ENCODE measurements around the gene NLRP9.

The NLRP9 gene

DNA sequence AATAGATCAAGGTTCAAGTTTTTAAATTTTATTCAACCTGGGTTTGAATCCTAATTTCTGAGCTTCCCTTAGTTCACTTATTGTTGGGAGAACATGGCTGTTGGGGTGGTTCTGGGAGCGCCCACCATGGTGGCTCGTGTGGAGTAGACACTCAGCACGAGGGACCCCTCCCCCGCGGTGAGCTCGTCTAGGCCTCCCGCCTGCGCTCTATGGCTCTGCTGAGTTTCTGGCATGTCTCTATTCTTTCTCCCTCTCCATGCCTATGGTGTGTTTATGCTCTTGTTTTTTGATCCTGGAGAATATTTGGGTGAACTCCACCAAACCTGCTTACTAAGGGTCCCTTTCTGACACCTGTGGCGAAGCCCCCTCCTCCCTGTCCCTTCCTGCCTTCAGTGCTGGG lies 64.7 kb downstream of the NLRP9 start:
- DNase-seq (ENCODE audit: low read depth): no peak

DNA sequence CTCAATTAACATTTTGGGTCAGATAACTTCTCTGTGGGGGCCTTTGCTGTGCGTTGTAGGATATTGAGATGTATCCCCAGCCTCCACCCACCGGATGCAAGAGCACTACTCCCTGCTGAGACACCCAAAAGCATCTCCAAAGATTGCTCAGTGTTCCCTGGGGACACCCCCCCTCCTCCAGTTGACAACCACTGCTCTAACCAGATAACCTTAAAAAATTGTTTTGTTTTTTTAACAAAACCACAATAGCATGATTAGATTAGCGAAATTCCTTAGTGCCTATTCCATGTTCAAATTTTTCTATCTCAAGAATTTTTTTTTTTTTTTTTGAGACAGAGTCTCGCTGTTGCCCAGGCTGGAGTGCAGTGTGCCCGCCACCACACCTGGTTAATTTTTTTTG lies 65.8 kb downstream of the NLRP9 start:
- no peak for DNase-seq (ENCODE audit: low read depth)

DNA sequence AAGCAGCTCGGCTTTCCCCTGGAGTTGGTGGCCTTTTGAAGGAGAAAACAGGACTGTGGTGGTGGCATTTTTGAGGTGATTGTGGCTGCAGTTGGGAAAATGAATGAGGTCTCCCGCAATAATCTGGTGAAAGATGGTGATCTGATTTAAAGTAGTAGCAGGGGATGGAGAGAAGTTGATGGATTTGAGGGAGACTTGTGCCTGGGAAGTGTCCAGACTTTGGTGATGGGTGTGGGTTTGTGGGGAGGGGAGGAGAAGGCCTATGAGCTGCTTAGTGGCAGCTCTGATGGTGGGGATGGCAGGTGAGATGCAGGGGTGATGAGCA lies 67.2 kb downstream of the NLRP9 start:
- no peak for DNase-seq (ENCODE audit: low read depth)

DNA sequence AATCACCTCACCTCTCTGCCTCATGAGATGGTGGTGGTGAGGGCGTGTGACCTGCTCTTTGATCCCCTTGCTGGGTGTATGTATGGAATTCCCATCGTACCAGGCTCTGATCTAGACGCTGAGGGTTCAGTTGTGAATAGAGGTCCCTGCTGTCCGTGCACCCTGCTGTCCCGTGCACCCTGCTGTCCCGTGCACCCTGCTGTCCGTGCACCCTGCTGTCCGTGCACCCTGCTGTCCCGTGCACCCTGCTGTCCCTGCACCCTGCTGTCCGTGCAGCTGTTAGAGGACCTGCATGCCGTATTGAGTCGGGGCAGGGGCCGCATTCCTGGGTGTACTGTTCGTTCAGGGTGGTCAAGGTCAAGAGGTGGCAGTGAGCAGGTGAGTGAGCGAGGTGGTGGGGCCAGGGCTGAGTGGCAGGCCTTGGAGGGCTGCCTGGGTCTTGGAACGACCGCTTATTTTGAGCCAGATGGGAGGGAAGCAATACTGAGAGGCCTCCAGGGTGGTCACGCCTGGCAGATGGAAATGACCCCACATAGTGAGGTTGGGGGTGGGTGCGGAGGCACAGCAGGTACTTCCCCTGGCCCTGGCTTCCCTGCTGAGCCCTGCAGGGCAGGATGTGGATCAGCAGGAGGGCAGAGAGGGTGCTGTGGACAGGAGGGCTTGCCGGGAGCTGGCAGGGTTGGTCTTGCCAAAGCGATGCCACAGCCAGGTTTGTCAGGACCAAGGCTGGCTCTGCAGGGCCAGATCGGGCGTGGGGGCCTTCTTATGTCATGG lies 67.7 kb downstream of the NLRP9 start:
- no peak for DNase-seq (ENCODE audit: low read depth)

DNA sequence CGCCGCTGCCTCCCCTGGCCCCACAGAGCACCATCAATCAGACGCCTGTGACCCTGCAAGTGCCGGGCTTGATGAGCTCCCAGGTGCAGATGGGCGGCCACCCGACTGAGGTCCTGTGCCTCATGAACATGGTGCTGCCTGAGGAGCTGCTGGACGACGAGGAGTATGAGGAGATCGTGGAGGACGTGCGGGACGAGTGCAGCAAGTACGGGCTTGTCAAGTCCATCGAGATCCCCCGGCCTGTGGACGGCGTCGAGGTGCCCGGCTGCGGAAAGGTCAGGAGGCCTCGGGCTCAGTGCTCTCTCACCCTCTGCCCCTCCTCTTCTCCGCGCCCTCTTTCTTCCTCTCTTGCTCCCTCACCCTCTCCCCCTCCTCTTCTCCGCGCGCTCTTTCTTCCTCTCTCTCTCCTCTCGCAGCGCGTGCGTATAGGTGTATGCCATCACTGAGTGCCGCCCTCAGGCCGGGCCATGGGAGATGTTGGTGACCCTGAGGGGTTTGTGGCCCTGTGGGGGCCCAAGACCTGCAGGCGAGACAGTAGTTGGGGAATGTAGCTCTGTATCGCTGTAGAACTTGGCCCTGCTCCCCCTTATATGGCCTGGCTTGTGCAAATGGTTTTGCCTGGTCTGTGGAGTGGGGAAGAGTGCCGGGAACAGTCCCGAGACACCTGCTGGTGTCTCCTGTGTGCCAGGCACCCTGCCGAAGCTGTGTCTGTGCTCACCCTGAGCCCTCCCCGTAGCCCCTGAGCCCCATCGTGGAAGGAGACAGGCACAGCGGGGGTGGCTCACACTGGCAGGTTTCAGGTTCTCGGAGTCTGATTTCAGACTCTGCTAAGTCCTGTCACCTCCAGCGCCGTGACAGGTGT lies 68.6 kb downstream of the NLRP9 start:
- no peak for DNase-seq (ENCODE audit: low read depth)

DNA sequence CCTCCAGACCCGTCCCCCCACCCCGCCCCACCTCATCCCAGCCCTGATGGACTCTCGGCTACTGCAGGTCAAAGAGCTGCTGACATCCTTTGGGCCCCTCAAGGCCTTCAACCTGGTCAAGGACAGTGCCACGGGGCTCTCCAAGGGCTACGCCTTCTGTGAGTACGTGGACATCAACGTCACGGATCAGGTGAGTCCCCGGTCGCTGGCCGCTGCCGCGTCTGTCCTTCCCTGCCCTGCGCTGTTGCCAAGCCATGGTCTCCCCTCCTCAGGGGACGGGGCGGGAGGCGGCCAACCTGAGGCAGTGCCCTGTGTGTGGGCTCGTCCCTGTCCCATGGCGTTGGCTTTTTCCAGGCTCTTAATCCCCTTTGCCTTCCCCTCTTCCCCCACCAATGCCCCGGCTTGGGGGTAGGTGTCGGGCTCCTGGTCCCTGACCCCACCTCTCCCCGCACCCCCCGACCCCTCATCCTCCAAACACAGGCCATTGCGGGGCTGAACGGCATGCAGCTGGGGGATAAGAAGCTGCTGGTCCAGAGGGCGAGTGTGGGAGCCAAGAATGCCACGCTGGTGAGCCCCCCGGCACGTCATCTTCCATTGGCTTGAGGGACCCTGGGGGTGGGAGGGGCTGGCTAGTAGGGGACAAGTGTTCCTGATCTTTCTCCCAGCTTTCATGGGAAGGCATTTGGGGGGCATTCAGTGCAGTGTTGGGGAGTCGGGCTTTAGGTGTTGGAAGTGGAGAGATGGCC lies 69.4 kb downstream of the NLRP9 start:
- DNase-seq (ENCODE audit: low read depth): no peak

DNA sequence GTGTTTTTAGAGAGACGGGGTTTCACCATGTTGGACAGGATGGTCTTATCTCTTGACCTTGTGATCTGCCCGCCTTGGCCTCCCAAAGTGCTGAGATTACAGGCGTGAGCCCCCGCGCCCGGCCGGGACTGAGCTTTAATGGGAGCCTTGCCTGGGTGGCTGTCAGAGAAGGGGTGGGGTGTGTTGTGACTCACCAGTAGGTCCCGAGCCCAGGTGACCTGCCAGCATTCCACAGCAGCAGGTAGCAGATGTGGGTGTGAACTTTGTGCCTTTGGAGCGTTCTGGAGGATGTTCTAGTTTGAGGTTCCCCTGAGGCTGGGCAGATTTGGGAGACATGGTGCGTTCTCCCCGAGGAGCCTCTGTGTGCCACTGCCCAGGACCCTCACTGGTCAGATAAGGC lies 70.2 kb downstream of the NLRP9 start:
- DNase-seq (ENCODE audit: low read depth): no peak

DNA sequence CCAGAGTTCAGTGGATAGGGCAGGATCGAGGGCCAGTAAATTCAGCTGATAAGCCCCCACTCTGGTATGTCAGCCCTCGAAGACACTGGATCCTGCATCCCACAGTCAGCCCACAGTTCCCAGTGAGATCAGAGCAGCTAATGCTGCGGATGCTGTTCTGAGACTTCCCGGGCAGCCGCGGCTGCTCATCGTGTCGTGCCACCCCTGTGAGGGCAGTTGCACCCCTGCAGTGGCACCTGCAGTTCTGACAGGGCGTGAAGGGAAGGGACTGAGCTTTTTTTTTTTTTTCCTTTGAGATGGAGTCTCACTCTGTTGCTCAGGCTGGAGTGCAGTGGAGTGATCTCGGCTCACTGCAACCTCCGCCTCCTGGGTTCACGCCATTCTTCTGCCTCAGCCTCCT lies 70.7 kb downstream of the NLRP9 start:
- DNase-seq (ENCODE audit: low read depth): no peak

DNA sequence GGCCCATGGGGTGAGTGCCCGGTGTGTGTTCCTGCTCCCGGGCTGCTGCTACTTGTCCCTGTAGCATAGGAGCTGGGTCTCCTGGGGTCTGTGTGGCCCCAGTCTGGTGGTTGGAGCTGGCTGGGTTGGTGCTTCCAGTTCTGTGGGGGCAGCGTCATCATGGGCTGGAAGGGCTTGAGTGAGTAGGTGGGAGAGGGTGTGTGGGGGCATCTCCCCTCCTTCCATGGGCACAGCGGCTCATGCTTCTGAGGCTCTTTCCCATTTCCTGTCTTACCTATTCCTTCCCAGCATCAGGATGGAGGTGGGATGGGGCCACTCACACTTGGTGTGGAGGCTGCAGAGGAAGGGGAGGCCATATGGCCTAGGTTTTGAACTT lies 71.2 kb downstream of the NLRP9 start:
- DNase-seq (ENCODE audit: low read depth): no peak

DNA sequence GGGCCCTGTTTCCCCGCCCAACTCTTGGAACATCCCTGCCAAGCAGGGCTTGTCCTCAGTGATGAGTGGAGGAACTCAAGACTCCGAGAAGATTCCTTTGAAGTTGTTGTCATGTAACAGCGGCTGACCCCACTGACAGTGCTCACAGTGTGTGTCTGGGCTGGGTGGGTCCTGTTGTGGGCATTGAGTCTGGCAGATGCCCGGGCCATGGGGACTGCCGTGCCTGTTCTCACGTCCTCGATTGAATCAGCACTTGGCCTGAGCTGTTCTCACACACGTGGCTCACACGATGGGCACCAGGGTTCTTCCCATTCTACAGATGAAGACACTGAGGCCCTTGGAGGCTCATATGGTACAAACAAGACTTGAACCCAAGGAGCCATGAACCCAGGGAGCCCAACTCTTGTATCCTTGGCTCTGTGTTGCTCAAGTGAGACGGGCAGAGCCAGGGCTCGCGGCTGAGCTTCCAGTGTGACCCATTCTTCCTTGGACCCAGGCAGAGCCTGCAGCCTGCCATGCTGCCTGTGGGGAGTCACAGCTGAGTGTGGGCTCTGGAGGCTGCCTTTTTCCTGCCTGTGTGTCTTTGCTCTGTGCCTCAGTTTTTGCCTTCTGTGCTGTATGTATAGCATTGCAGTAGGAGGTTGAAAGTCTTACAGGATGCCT lies 71.7 kb downstream of the NLRP9 start:
- no peak for DNase-seq (ENCODE audit: low read depth)

DNA sequence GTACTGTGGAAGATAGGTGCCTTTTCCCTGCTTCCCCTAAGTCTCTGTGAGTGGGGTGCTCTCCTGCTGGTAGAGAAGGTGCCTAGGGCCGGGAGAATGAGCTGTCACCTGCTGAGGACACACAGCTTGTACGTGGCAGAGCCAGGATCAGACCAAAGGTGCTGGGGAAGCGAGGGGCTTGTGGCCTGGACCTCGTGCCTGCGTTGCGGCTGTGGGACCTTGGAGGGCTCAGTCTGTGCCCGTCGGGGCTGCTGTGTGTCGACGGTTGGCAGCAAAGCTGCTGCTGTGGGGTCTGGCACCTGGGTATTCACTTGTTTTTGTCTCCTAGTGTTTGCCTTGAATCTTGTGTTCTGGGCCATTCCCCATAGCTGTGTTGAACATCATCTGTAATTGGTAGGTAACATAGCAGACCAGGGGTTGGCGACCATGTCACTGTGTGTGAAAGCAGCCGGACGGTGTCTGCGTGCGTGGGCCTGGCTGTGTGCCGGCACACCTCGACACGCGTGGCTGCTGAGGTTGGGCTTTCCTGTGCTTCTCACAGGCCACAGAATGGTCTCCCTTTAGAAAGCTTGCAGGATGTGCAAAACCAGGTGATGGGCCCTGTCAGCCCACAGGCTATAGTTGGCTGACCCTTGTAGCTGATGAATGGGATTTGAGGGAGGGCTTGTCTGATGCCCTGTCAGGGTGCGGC lies 74.2 kb downstream of the NLRP9 start:
- DNase-seq (ENCODE audit: low read depth): no peak

DNA sequence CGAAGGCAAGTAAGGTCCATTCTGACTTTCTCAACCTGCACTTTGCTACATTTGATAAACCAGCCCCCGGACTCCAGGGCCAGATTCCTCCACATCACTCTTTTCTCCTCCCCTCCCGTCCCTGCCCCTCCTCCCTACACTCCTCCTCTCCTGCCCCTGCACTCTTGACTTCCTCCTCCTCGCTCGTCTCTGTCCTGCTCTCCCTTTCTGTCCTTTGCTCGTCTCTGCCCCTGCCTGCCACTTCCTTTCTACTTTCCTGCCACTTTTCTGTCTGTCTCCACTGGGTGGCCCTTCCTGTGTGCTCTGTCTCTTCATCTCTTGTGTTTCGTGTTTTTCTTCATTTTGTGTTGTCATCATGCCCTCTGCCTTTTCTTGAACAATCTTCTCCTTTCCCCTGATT lies 76.4 kb downstream of the NLRP9 start:
- no peak for DNase-seq (ENCODE audit: low read depth)

DNA sequence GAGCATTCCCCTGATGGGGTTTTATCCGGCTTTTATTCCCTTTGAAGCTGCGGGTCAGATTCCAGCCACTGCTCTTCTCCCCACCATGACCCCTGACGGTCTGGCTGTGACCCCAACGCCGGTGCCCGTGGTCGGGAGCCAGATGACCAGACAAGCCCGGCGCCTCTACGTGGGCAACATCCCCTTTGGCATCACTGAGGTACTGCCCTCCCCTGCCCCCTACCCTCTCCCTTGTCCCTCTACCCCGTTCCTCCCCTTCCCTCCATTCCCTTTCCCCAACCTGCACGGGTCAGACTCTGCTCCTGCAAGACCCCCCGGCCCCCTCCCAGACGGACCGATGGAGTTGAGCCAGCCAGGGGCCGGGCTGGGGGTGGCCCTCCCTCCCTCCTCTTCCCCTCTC lies 77.2 kb downstream of the NLRP9 start:
- DNase-seq (ENCODE audit: low read depth): no peak

DNA sequence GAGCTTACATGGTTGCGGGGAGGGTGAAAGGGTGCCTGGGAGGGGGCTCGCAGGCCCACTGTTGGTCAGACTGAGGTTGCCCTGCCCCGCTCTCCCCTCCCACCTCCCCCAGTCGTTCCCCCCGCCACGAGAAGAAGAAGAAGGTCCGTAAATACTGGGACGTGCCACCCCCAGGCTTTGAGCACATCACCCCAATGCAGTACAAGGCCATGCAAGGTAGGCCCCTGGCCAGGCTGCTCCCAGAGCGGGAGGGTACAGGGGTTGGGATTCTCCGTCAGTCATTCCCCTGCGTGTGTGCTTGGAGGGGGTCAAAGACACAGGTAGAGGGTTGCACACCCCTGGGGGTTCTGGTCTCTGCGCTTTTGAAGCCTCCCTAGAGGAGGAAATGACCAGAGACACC lies 77.8 kb downstream of the NLRP9 start:
- DNase-seq (ENCODE audit: low read depth): no peak

DNA sequence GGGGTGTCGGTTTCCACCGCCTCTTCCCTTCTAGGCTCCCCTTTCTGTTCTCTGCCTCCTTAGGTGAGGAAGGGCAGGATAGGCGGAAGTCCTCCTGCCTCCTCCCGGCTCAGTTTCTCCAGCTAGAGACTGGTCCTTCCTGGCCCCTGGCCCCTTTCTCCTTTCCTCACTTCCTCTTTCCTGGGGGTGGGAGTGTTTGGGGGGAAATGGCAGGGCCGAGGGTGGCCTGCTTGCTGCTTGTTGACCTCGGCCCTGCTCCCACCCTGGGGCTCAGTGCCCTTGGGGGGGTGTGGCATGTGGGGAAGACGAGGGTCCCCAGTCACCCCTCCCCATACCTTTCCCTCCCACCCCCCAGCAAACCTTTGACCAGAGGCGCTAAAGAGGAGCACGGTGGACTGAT lies 78.4 kb downstream of the NLRP9 start:
- DNase-seq (ENCODE audit: low read depth): no peak

DNA sequence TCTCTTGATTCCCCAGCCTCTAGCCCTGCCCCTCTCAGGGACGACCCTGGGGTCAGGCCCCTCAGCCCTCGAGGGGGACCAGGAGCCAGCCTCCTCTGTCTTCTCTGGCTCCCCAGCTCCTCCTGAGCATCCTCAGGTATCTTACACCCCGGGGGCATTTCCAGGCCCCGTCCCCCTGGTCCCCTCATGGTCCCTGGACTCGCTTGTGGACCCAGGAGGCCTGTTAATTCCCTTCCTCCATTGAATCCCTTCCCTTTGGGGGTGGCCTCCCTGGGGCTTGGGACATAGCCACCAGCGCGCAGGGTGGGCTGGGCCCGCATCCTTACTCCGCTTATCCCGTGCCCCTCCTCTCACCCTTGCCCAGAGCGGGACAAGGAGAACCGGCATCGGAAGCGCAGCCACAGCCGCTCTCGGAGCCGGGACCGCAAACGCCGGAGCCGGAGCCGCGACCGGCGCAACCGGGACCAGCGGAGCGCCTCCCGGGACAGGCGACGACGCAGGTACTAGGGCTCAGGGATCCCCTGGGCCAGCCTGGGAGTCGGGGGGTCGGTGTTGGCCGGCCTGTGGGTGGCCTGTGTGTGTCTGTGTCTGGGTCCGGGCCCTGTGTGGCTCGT lies 79.2 kb downstream of the NLRP9 start:
- no peak for DNase-seq (ENCODE audit: low read depth)

All from activated T-cell treated with anti-CD3 and anti-CD28 coated beads for 48 hours (primary cell).